Measurements from ENCODE around the gene WIZ.

The WIZ gene

DNA sequence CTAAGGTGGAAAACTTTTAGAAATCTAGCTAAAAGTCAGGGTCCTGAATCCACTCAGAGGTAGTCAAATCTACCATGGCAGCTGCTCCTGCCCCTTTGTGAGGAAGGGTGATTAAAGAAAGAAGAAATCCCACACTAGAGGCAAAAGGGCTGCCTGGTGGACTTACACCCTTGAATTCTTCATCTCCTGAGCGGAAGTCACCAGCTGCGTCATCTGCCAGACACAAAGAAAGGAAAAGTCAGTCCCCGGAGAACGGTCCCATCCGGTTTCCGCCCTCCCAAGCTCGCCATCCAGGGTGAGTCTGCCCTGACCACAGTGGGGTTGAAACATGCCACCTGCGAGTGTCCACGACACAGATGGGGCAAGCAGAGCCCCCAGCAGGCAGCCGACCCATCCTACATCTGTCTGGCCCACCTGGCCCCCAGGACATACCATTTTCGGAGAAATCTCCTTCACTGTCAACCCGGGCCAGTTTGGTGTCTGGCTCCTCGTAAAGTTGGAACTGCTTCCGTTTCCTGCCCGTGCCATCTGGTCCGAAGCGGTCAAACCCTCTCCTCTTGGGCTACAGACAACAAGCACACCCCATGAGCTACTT is 77.9 kb downstream of the WIZ start:
- DNase-seq, result no peak

DNA sequence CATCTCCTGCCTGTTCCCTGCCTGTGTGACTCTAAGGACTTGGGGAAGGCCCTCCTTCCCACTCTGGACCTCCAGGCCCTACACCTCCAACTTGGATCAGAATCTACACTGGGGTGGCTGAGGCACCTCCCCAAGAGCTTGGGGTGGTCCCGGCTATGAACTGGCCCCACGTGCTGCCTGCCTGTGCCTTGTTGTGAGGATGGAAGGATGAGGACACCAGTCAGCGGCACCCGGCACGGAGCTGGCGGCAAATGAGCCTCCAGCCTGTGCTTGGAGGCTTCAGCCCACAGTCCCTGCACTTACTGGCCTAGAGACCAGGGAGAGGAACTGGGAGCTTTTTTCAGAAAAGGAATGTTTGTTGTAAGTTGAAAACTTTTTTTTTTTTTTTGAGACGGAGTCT is 78.6 kb downstream of the WIZ start:
- no peak for DNase-seq
